Osteoblast (primary cell): ENCODE results near the gene MATK. TPM values are rescaled to one million over a fixed set of nuclear protein-coding genes. Genes with fewer than 3 reads are reported as not detected.

Experiments
- DNase-seq: peaks from one replicate; pipeline ENCODE4 v3.0.0; 2011; ENCODE audit warnings: low spot score, mixed read lengths; ENCODE audit not compliant: insufficient read length; ENCODE audit errors: missing footprints
- H2AFZ ChIP-seq: 2 replicates; pipeline ENCODE4 v1.6.0; 2011; ENCODE audit warnings: mild to moderate bottlenecking, low read length
- H3K27ac ChIP-seq: 2 replicates; pipeline ENCODE4 v1.5.1; 2011; ENCODE audit warnings: mild to moderate bottlenecking, low read depth, low read length, moderate library complexity
- H3K27me3 ChIP-seq: 2 replicates; pipeline ENCODE4 v1.6.0; 2012; ENCODE audit warnings: mild to moderate bottlenecking, control low read depth, inconsistent platforms, low read length, moderate library complexity; ENCODE audit not compliant: insufficient read depth
- H3K36me3 ChIP-seq: 2 replicates; pipeline ENCODE4 v1.5.1; 2011; ENCODE audit warnings: mild to moderate bottlenecking, low read length, control low read depth, moderate library complexity; ENCODE audit not compliant: insufficient read depth
- H3K4me1 ChIP-seq: 2 replicates; pipeline ENCODE4 v1.5.1; 2011; ENCODE audit warnings: mild to moderate bottlenecking, low read length, control low read depth, moderate library complexity; ENCODE audit not compliant: insufficient read depth
- H3K4me2 ChIP-seq: 2 replicates; pipeline ENCODE4 v1.6.0; 2011; ENCODE audit warnings: mild to moderate bottlenecking, low read length; ENCODE audit not compliant: insufficient read depth
- H3K4me3 ChIP-seq: fragments of 200-600 bp; sonication (generic); 3 replicates; pipeline ENCODE4 v1.5.1; 2012; ENCODE audit warnings: mild to moderate bottlenecking, low read length, inconsistent platforms; ENCODE audit not compliant: insufficient read depth
- H3K79me2 ChIP-seq: 2 replicates; pipeline ENCODE4 v1.6.0; 2012; ENCODE audit warnings: mild to moderate bottlenecking, low read length, control low read depth, inconsistent platforms; ENCODE audit not compliant: insufficient read depth
- H3K9me3 ChIP-seq: 2 replicates; pipeline ENCODE4 v1.5.1; 2011; ENCODE audit warnings: low read depth, low read length, control low read depth
- H4K20me1 ChIP-seq: 2 replicates; pipeline ENCODE4 v1.6.0; 2012; ENCODE audit warnings: mild to moderate bottlenecking, low read length, control low read depth; ENCODE audit not compliant: insufficient read depth
- total RNA-seq: library from RNA; depleted of rRNA; stranded (reverse); fragments of >200 nt; gene quantifications from 2 replicates; pipeline ENCODE4 v1.2.3, GENCODE V29; 2012
- TF ChIP-seq, protein P1 (sequence below): IDR thresholded peaks from 2 replicates; pipeline ENCODE4 v1.5.1; 2011; ENCODE audit warnings: mild to moderate bottlenecking, low read depth, low read length, moderate library complexity; ENCODE audit errors: extremely low read depth

MATK gene
- total RNA-seq, 1 donor: not detected

DNA sequence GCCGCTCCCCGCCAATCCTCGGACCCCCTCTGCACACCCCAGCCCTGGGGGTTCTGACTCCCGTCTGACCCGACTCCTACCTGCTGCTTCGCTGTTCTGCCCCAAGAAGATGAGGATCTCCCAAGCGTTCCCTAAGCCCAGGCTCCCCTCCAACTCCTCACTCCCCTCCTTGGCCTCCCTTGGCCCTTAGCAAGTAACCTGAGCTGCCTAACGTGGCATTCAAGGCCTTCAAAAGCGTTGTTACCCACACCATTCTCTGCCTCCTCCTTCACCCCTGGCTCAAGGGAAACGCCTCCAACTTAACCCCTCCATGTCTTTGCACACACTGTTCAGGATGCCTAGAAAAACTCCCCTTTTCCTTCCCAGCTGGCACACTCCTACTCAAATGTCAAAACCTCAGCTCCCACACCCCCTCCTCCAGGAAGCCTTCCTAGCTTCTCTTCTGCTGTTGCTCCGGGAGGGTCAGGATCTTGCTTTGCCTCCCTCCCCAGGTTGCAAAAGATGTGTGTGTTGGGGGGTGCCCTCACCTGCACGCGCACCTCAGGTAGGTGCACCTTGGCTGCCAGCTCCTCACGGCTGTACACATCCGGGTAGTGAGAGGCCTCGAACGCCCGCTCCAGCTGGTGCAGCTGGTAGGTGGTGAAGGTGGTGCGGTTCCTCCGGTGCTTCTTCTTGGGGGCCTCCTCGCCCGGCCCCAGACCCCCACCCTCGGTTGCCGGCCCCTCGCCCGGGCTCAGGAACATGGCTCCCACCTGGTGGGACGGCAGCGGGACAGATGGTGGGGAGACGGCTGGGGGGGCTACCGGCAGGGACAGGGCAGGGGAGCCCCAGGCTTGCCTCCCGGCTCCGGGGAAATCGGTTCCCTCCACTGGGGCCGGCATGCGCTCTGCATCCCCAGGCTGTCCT is 14.9 kb downstream of the MATK start:
- Histone ChIP-seq H3K9me3 (no peaks in the 10 kb centered on the region), H3K79me2 (no peaks in the 10 kb centered on the region), H2AFZ (no peak overlapping the region), H3K27me3 (no peaks in the 10 kb centered on the region), H3K27ac (no peak overlapping the region), H4K20me1 (no peaks in the 10 kb centered on the region), H3K4me1 (no peaks in the 10 kb centered on the region), H3K4me3 (no peak overlapping the region), H3K36me3 (no peaks in the 10 kb centered on the region), H3K4me2 (no peak overlapping the region)
- TF ChIP-seq, protein P1, sequence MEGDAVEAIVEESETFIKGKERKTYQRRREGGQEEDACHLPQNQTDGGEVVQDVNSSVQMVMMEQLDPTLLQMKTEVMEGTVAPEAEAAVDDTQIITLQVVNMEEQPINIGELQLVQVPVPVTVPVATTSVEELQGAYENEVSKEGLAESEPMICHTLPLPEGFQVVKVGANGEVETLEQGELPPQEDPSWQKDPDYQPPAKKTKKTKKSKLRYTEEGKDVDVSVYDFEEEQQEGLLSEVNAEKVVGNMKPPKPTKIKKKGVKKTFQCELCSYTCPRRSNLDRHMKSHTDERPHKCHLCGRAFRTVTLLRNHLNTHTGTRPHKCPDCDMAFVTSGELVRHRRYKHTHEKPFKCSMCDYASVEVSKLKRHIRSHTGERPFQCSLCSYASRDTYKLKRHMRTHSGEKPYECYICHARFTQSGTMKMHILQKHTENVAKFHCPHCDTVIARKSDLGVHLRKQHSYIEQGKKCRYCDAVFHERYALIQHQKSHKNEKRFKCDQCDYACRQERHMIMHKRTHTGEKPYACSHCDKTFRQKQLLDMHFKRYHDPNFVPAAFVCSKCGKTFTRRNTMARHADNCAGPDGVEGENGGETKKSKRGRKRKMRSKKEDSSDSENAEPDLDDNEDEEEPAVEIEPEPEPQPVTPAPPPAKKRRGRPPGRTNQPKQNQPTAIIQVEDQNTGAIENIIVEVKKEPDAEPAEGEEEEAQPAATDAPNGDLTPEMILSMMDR: no peak
- peak; percentile 68 for DNase-seq

DNA sequence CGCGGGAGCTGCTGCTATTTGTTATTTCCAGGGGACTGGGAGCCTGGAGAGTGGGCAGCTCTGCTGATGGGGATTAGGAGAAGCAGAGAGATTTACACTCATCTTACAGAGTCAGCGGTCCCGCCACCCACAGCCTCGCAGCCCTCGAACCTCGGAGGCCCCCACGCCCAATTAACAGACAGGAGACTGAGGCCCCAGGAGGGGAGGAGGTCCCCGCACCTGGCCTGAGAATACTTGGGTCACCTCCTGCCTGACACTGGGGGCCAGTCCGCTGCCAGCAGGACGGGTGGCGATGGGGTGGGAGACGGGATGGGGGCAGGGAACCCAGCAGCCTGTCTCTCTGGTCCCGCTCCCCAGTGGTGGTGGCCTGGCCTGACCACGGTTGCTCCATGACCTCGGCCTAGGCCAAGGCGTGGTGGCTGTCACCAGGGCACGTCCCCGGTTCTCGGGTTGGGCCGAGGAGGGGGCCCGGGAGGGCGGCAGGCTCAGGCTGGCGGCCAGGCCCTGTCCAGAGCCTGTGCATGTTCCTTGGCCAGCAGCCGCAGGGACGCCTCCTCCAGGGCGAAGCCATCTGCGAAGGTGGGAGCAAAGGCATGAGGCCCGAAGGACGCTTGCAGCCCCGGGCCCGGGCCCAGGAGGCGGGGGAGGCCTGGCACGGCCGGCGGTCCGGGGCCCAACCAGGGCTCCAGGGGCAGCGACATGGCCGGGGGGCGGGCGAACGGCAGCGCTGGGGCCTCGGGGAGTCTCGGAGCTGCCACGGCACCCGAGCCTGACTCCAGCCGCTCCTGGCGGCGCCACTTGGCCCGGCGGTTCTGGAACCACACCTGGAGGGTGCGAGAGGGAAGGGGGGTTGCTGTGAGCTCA is 15.8 kb downstream of the MATK start:
- Histone ChIP-seq H3K27me3 (no peaks in the 10 kb centered on the region), H3K36me3 (peaks cover 1% of the 10 kb centered on the region), H3K79me2 (no peaks in the 10 kb centered on the region), H4K20me1 (no peaks in the 10 kb centered on the region), H3K9me3 (no peaks in the 10 kb centered on the region), H3K4me1 (no peaks in the 10 kb centered on the region), H2AFZ (no peak overlapping the region), H3K27ac (no peak overlapping the region), H3K4me2 (no peak overlapping the region), H3K4me3 (no peak overlapping the region)
- DNase-seq: no peak
- TF ChIP-seq, protein P1: no peak

DNA sequence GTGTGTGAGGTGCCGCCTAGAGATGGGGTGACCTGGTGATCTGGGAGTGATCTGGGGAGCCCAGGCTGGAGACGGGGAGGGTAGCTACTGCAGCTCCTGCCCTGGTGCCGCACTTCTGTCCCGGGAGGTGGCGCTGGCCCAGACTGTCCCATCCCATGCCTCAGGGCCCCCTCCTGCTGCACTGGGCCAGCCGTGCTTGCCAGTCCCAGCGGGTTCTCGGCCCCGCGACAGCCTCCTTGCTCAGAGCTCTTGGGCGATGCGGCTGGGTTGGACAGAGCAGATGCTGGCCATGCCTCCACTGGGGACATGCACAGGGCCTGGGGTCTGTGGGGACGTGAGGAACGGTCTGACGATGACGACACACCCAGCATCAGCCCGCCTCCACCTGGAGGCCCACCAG is 16.7 kb downstream of the MATK start:
- DNase-seq: no peak
- peaks cover 2% of the 10 kb centered on the region for H3K79me2 ChIP-seq
- H3K36me3 ChIP-seq: peaks cover 6% of the 10 kb centered on the region
- TF ChIP-seq, protein P1: no peak
- no peaks in the 10 kb centered on the region for H4K20me1 ChIP-seq
- H3K27ac ChIP-seq: no peak overlapping the region
- no peaks in the 10 kb centered on the region for H3K4me1 ChIP-seq
- H3K9me3 ChIP-seq: no peaks in the 10 kb centered on the region
- H3K4me3 ChIP-seq: no peak overlapping the region
- H2AFZ ChIP-seq: no peak overlapping the region
- H3K4me2 ChIP-seq: no peak overlapping the region
- H3K27me3 ChIP-seq: no peaks in the 10 kb centered on the region

DNA sequence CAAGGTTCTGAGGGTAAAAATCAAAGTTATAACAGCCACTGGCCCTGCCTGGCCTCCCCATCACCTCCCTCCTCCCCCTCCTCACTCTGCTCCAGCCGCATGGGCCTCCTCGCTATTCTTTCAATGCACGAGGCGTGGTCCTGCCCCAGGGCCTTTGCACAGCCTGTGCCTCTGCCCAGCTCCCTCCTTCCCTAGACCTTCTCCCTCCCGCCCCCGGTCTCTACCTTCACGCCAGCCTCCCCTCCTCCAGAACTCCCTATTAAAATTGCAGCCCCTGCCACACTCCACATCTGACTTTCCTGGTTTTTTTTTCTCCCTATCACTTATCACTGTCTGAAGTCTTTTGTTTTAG is 17.5 kb downstream of the MATK start:
- Histone ChIP-seq H3K9me3 (no peaks in the 10 kb centered on the region), H2AFZ (no peak overlapping the region), H3K79me2 (peaks cover 2% of the 10 kb centered on the region), H3K27ac (no peak overlapping the region), H3K4me3 (no peak overlapping the region), H3K36me3 (peaks cover 6% of the 10 kb centered on the region), H4K20me1 (no peaks in the 10 kb centered on the region), H3K4me1 (no peaks in the 10 kb centered on the region), H3K27me3 (no peaks in the 10 kb centered on the region), H3K4me2 (no peak overlapping the region)
- TF ChIP-seq, protein P1: no peak
- DNase-seq: no peak
